K562 (cell line): ENCODE results near the gene HRC. TPM values are rescaled to one million over a fixed set of nuclear protein-coding genes. Genes with fewer than 3 reads are reported as not detected.

Experiments used
- ATAC-seq: fragments of 200-7000 bp; cut with Tn5 transposase; 3 replicates; pipeline ENCODE4 v1.9.1; 2020; ENCODE audit warnings: moderate library complexity
- BruUV-seq: library from RNA; stranded (reverse); fragments of 400-500 nt; replicated peaks from 2 replicates; lab custom pipeline; 2021; lab: Mats Ljungman, UMichigan
- CTCF ChIA-PET: fragments of 300-600 bp; formaldehyde crosslinking; extraction: SDS; loops from one replicate; lab custom pipeline; 2021; ENCODE audit warnings: low intra/inter-chr PET ratio; lab: Yijun Ruan, JAX
- POLR2A ChIA-PET: fragments of 300-600, 350-650 bp; sonication (Branson Sonifier 250); formaldehyde crosslinking; extraction: SDS; loops from one replicate; lab custom pipeline; 2021; ENCODE audit warnings: antibody characterized with exemption, inconsistent platforms; lab: Yijun Ruan, JAX
- DNase-seq, 4 experiments: peaks; one replicate each; pipeline versions ENCODE4 v3.0.0 to v3.0.0-alpha.2; 2011 to 2018; ENCODE audit warnings: low spot score in 3 of 4, mixed read lengths in 3 of 4; ENCODE audit errors: extremely low read depth in 1 of 4
- FAIRE-seq: peaks from 2 replicates; lab custom pipeline; 2011; peaks lifted over from hg19 to GRCh38; lab: Jason Lieb, UNC
- H2AFZ ChIP-seq: 2 replicates; pipeline ENCODE4 v1.6.0; 2011; ENCODE audit warnings: low read depth, low read length, control low read depth, inconsistent platforms
- H3K27ac ChIP-seq: fragments of 200-600 bp; 3 replicates; pipeline ENCODE4 v1.8.0; 2011; ENCODE audit warnings: low read depth, mild to moderate bottlenecking, control low read depth, inconsistent platforms, low read length, moderate library complexity, mixed read lengths; ENCODE audit errors: extremely low read depth
- H3K27me3 ChIP-seq, 2 experiments: fragments of 300-600 bp in 1 of 2; 2 replicates in 1 of 2; 3 replicates in 1 of 2; pipeline versions ENCODE4 v1.6.0 to v1.8.0; 2011; ENCODE audit warnings: inconsistent platforms in 2 of 2, low read length in 2 of 2, mild to moderate bottlenecking in 1 of 2, mixed read lengths in 1 of 2, moderate library complexity in 1 of 2; ENCODE audit not compliant: control insufficient read depth in 2 of 2, insufficient read depth in 2 of 2
- H3K36me3 ChIP-seq: fragments of 300-600 bp; 3 replicates; pipeline ENCODE4 v1.8.0; 2011; ENCODE audit warnings: mild to moderate bottlenecking, low read length, inconsistent platforms; ENCODE audit not compliant: control insufficient read depth, insufficient read depth
- H3K4me1 ChIP-seq, 2 experiments: fragments of 200-600 bp in 1 of 2; replicated peaks in 1 of 2; 2 replicates in 1 of 2; 3 replicates in 1 of 2; pipeline versions ENCODE4 v1.5.1 to v1.8.0; 2011; ENCODE audit warnings: inconsistent platforms in 2 of 2, low read length in 2 of 2, mild to moderate bottlenecking in 1 of 2, mixed read lengths in 1 of 2, moderate library complexity in 1 of 2; ENCODE audit not compliant: control insufficient read depth in 2 of 2, insufficient read depth in 2 of 2
- H3K4me2 ChIP-seq: 2 replicates; pipeline ENCODE4 v1.6.1; 2011; ENCODE audit warnings: low read length, control low read depth, inconsistent platforms, mixed read lengths; ENCODE audit not compliant: insufficient read depth
- H3K4me3 ChIP-seq: fragments of 200-600 bp; sonication (generic), shearing (Covaris generic); 2 replicates; pipeline ENCODE4 v1.5.1; 2016; ENCODE audit warnings: control low read depth, inconsistent platforms
- H3K79me2 ChIP-seq: fragments of 200-600 bp; 3 replicates; pipeline ENCODE4 v1.8.0; 2011; ENCODE audit warnings: low read length, inconsistent platforms; ENCODE audit not compliant: control insufficient read depth, insufficient read depth
- H3K9ac ChIP-seq, 2 experiments: 2 replicates each; pipeline versions ENCODE4 v1.6.0 to v1.6.1; 2011; ENCODE audit warnings: low read depth in 2 of 2, low read length in 2 of 2, control low read depth in 1 of 2, inconsistent platforms in 1 of 2, mild to moderate bottlenecking in 1 of 2, mixed read lengths in 1 of 2; ENCODE audit not compliant: insufficient read depth in 1 of 2
- H3K9me1 ChIP-seq: one replicate; pipeline ENCODE4 v1.6.0; 2011; ENCODE audit warnings: inconsistent platforms, mild to moderate bottlenecking, low read length, moderate library complexity; ENCODE audit not compliant: control insufficient read depth, insufficient read depth
- H3K9me3 ChIP-seq: replicated peaks from 2 replicates; pipeline ENCODE4 v1.5.1; 2011; ENCODE audit warnings: low read depth, low read length, inconsistent platforms; ENCODE audit not compliant: control insufficient read depth, insufficient read depth
- H4K20me1 ChIP-seq: replicated peaks from 2 replicates; pipeline ENCODE4 v1.6.1; 2011; ENCODE audit warnings: low read length, inconsistent platforms, mixed read lengths; ENCODE audit not compliant: control insufficient read depth, insufficient read depth
- ERF ChIP-seq: fragments of 450-650 bp; formaldehyde crosslinking; IDR thresholded peaks from 2 replicates; pipeline ENCODE4 v1.4.0; 2020; ENCODE audit warnings: mild to moderate bottlenecking, mixed read lengths
- FOXP1 ChIP-seq: sonication (generic); formaldehyde crosslinking; IDR thresholded peaks from 2 replicates; pipeline ENCODE4 v1.8.0; 2022; ENCODE audit warnings: mild to moderate bottlenecking, missing genetic modification reagents
- MEF2A ChIP-seq: IDR thresholded peaks from 2 replicates; pipeline ENCODE4 v1.6.1; 2011; ENCODE audit warnings: low read depth, mild to moderate bottlenecking, low read length, moderate library complexity; ENCODE audit not compliant: control insufficient read depth
- NFIX ChIP-seq: fragments of 250-450 bp; sonication (Bioruptor Pico); IDR thresholded peaks from 2 replicates; pipeline ENCODE4 v1.4.0; 2020; ENCODE audit warnings: low read depth, mild to moderate bottlenecking, moderate library complexity
- RAD21 ChIP-seq, 2 experiments: fragments of 250-450 bp in 1 of 2; fragments of 450-650 bp in 1 of 2; sonication (Bioruptor Pico) in 1 of 2; formaldehyde crosslinking in 1 of 2; IDR thresholded peaks in 1 of 2; conservative IDR thresholded peaks in 1 of 2; 2 replicates each; pipeline versions ENCODE4 v1.4.0 to v1.8.0; 2020 to 2022; ENCODE audit warnings: mild to moderate bottlenecking in 2 of 2, moderate library complexity in 1 of 2
- RNF2 ChIP-seq: sonication (generic); IDR thresholded peaks from 2 replicates; pipeline ENCODE4 v1.6.1; 2016
- SIN3B ChIP-seq: fragments of 450-650 bp; IDR thresholded peaks from 2 replicates; pipeline ENCODE4 v1.6.1; 2017; ENCODE audit warnings: low read depth, mild to moderate bottlenecking, moderate library complexity
- SMC3 ChIP-seq: conservative IDR thresholded peaks from 2 replicates; pipeline ENCODE4 v1.6.1; 2011; ENCODE audit warnings: low read depth, low read length, improper control_type of control experiment; ENCODE audit not compliant: insufficient read depth
- ZZZ3 ChIP-seq: fragments of 450-650 bp; IDR thresholded peaks from 2 replicates; pipeline ENCODE4 v1.6.1; 2016; ENCODE audit warnings: antibody characterized with exemption, mild to moderate bottlenecking, moderate library complexity
- WGBS: fragments of 100-300 bp; shearing (Covaris generic); methylation state at CpG from one replicate; pipeline ENCODE4 v1.1.6; 2016; ENCODE audit warnings: low coverage, mixed read lengths; ENCODE audit not compliant: insufficient coverage; ENCODE audit errors: missing lambda C conversion rate; 5-methylcytosine and 5-hydroxymethylcytosine counted together
- in situ Hi-C: fragments of 300-500 bp; cut with MboI; formaldehyde crosslinking; loops from 4 replicates; pipeline ENCODE4 v1.15.0; 2018; ENCODE audit warnings: inconsistent platforms, mixed read lengths
- intact Hi-C: fragments of 100-400 bp; cut with micrococcal nuclease; formaldehyde crosslinking; loops from 2 replicates; pipeline ENCODE4 v1.14.2; 2022
- polyA plus RNA-seq, 8 experiments: library from polyadenylated mRNA; depleted of rRNA in 4 of 8; stranded (reverse) in 5 of 8; unstranded in 3 of 8; fragments of >200 nt; fragmentation: Nextera tagmentation in 2 of 8; fragmentation: Illumina TruSeq in 1 of 8; extraction: Ambion mirVana in 2 of 8; extraction: Trizol in 1 of 8; gene quantifications; 2 replicates each; pipeline versions ENCODE4 v1.2.1 to v1.2.3, GENCODE V29; 2011 to 2014; ENCODE audit warnings: inconsistent platforms in 1 of 8, missing spikeins in 1 of 8
- total RNA-seq, 7 experiments: library from RNA; depleted of rRNA in 6 of 7; stranded (reverse); fragments of >200 nt in 6 of 7; fragmentation: Illumina TruSeq in 2 of 7; extraction: Trizol in 2 of 7; gene quantifications; 2 replicates each; pipeline versions ENCODE4 v1.2.1 to v1.2.3, GENCODE V29; 2011 to 2021; ENCODE audit warnings: low replicate concordance in 1 of 7
- TF ChIP-seq, protein P1 (sequence below): IDR thresholded peaks from 3 replicates; pipeline ENCODE4 v1.6.1; 2011; ENCODE audit warnings: borderline replicate concordance, mild to moderate bottlenecking; ENCODE audit not compliant: insufficient read length, insufficient read depth
- TF ChIP-seq, protein P2 (sequence below): fragments of 450-650 bp; formaldehyde crosslinking; conservative IDR thresholded peaks from 2 replicates; pipeline ENCODE4 v1.4.0; 2022; ENCODE audit warnings: mild to moderate bottlenecking, missing genetic modification characterization
- TF ChIP-seq, protein P3 (sequence below): fragments of 450-650 bp; formaldehyde crosslinking; IDR thresholded peaks from 2 replicates; pipeline ENCODE4 v1.4.0; 2020; ENCODE audit warnings: mild to moderate bottlenecking, moderate library complexity

Gene HRC
- total and polyA plus RNA-seq, 9 of the 15 experiments (the other 6 are each of a cell fraction or from before 2014, with no cell fraction given): 0.66 to 18.7 (median 13.1) TPM

DNA sequence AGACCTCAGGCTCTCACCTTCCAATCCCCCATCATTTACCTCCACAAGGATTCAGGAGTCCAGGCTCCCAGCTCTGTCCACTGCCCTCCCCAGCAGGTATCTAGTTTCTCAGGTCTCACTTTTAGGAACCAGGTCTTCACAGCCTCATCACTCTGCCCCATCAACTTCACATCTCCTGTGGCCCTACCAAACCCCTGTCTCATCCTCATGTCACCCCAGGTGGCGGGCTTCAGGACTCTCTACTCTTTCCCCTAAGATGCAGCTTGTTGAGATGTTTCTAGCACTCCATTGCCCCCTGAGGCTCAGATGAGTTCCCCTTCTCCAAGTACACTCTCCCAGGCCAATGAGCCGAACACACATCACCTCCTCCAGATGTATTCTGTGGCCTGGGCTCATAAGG, 34.3 kb downstream of the HRC start:
- no peak for DNase-seq
- H3K27ac ChIP-seq: no peak overlapping the region
- ChIA-PET CTCF (no interaction called here), POLR2A (interaction anchor here (0.6 to 1.4 kb wide), 3 partner anchors 8 to 23 kb away, joined by 3 to 6 read pairs (median 5); no protein-coding TSS in a partner anchor)
- BruUV-seq: no TSS peak
- H3K4me1 ChIP-seq: peaks cover 23 to 58% of the 10 kb centered on the region in 2 experiments
- no peaks in the 10 kb centered on the region for H3K9me1 ChIP-seq
- no peak overlapping the region for H3K4me3 ChIP-seq
- intact Hi-C loops: no loop called here
- H3K9ac ChIP-seq: peak overlapping the region in 1 of 2 experiments; percentile 94; a peak in 1 of 4 replicates
- no peak overlapping the region for H3K4me2 ChIP-seq
- TF ChIP-seq RNF2 (no peak), SIN3B (no peak), RAD21 (CRISPR knock-in tag; conservative IDR thresholded peaks at IDR 0.05 in 1 of 2, IDR thresholded peaks at IDR 0.05 in 1 of 2) (no peak), MEF2A (no peak), ERF (CRISPR knock-in tag) (no peak), ZZZ3 (no peak), NFIX (CRISPR knock-in tag) (no peak), SMC3 (no peak), FOXP1 (CRISPR knock-in tag) (no peak)
- TF ChIP-seq, protein P1, sequence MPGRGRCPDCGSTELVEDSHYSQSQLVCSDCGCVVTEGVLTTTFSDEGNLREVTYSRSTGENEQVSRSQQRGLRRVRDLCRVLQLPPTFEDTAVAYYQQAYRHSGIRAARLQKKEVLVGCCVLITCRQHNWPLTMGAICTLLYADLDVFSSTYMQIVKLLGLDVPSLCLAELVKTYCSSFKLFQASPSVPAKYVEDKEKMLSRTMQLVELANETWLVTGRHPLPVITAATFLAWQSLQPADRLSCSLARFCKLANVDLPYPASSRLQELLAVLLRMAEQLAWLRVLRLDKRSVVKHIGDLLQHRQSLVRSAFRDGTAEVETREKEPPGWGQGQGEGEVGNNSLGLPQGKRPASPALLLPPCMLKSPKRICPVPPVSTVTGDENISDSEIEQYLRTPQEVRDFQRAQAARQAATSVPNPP: no peak
- TF ChIP-seq, protein P2, sequence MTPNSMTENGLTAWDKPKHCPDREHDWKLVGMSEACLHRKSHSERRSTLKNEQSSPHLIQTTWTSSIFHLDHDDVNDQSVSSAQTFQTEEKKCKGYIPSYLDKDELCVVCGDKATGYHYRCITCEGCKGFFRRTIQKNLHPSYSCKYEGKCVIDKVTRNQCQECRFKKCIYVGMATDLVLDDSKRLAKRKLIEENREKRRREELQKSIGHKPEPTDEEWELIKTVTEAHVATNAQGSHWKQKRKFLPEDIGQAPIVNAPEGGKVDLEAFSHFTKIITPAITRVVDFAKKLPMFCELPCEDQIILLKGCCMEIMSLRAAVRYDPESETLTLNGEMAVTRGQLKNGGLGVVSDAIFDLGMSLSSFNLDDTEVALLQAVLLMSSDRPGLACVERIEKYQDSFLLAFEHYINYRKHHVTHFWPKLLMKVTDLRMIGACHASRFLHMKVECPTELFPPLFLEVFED (CRISPR knock-in tag): no peak
- TF ChIP-seq, protein P3, sequence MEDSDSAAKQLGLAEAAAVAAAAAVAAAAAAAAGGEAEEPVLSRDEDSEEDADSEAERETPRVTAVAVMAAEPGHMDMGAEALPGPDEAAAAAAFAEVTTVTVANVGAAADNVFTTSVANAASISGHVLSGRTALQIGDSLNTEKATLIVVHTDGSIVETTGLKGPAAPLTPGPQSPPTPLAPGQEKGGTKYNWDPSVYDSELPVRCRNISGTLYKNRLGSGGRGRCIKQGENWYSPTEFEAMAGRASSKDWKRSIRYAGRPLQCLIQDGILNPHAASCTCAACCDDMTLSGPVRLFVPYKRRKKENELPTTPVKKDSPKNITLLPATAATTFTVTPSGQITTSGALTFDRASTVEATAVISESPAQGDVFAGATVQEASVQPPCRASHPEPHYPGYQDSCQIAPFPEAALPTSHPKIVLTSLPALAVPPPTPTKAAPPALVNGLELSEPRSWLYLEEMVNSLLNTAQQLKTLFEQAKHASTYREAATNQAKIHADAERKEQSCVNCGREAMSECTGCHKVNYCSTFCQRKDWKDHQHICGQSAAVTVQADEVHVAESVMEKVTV: no peak
- no peak overlapping the region for H2AFZ ChIP-seq
- WGBS: 74% methylated on average over 2 of the region's 2 CpGs
- H3K9me3 ChIP-seq: no peaks in the 10 kb centered on the region
- peaks cover 11% of the 10 kb centered on the region for H3K36me3 ChIP-seq
- H3K79me2 ChIP-seq: peaks cover 14% of the 10 kb centered on the region; the same call in 2 of the 3 replicates
- H4K20me1 ChIP-seq: no peaks in the 10 kb centered on the region; the same call in 1 of the 2 replicates
- H3K27me3 ChIP-seq: no peaks in the 10 kb centered on the region
- ATAC-seq: no peak
- no peak for FAIRE-seq
- in situ Hi-C loops: no loop called here
